HG03354 (cell line): ENCODE results near the gene ZNF236.
A peak's percentile ranks its signal among the peaks of the same experiment; 100 is the strongest.
"Not testable (repeated sequence)": the region's sequence is repeated elsewhere in the genome, so short reads cannot be mapped to it uniquely, and the experiment has no call there.

Source experiments
- ATAC-seq: cut with Tn5 transposase; IDR thresholded peaks from one replicate; pipeline ENCODE4 v1.9.1; 2021; ENCODE audit warnings: mild to moderate bottlenecking; ENCODE audit not compliant: unreplicated experiment, poor library complexity, severe bottlenecking

The ZNF236 gene

GRCh38 chr18:76935722-76936337, 113.5 kb downstream of the ZNF236 start:
- no peak for ATAC-seq

- ATAC-seq = no peak
These were observed 114.5 kb downstream of the ZNF236 start for GRCh38 chr18:76936877-76937276.

- no peak for ATAC-seq
These were observed 115.2 kb downstream of the ZNF236 start for GRCh38 chr18:76937597-76937996.

GRCh38 chr18:76938619-76939018, 116.3 kb downstream of the ZNF236 start:
- no peak for ATAC-seq

GRCh38 chr18:76941284-76941683, 118.9 kb downstream of the ZNF236 start:
- ATAC-seq = no peak

GRCh38 chr18:76943542-76944339, 121.4 kb downstream of the ZNF236 start:
- ATAC-seq = no peak

- not testable (repeated sequence) for ATAC-seq
These were observed 122.0 kb downstream of the ZNF236 start for GRCh38 chr18:76944346-76944745.

GRCh38 chr18:76948345-76948744, 126.0 kb downstream of the ZNF236 start:
- no peak for ATAC-seq

GRCh38 chr18:76951456-76952247, 129.3 kb downstream of the ZNF236 start:
- ATAC-seq = peak; percentile 62

GRCh38 chr18:76952747-76953146, 130.4 kb downstream of the ZNF236 start:
- no peak for ATAC-seq

GRCh38 chr18:76953156-76953555, 130.8 kb downstream of the ZNF236 start:
- no peak for ATAC-seq

- no peak for ATAC-seq
These were observed 131.4 kb downstream of the ZNF236 start for GRCh38 chr18:76953583-76954233.

- ATAC-seq = no peak
These were observed 133.3 kb downstream of the ZNF236 start for GRCh38 chr18:76955524-76956170.

GRCh38 chr18:76956648-76957047, 134.3 kb downstream of the ZNF236 start:
- ATAC-seq = no peak

GRCh38 chr18:76957384-76958355, 135.3 kb downstream of the ZNF236 start:
- ATAC-seq = no peak

- no peak for ATAC-seq
These were observed 136.5 kb downstream of the ZNF236 start for GRCh38 chr18:76958692-76959341.

- ATAC-seq = no peak
These were observed 137.2 kb downstream of the ZNF236 start for GRCh38 chr18:76959605-76960004.

GRCh38 chr18:76960528-76961035, 138.2 kb downstream of the ZNF236 start:
- ATAC-seq = no peak
